ENCODE measurements around the gene TBC1D2.

DNA sequence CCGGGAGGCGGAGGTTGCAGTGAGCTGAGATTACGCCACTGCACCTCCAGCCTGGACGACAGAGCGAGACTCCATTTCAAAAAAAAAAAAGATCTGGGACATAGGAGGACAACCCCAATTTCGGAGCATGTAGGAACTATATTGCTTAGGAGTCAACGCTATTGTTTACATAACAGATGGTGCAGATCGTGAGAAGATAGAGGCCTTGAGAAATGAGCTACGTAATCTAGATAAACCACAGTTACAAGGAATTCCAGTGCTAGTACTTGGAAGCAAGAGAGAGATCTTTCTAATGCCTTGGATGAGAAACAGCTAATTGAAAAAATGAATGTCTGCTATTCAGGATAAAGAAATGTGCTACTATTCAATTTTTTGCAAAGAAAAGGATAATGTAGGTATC is 20.3 kb downstream of the TBC1D2 start:
- no peak for TF ChIP-seq POLR2A (IDR thresholded peaks at IDR 0.05)
- TF ChIP-seq, protein P1, sequence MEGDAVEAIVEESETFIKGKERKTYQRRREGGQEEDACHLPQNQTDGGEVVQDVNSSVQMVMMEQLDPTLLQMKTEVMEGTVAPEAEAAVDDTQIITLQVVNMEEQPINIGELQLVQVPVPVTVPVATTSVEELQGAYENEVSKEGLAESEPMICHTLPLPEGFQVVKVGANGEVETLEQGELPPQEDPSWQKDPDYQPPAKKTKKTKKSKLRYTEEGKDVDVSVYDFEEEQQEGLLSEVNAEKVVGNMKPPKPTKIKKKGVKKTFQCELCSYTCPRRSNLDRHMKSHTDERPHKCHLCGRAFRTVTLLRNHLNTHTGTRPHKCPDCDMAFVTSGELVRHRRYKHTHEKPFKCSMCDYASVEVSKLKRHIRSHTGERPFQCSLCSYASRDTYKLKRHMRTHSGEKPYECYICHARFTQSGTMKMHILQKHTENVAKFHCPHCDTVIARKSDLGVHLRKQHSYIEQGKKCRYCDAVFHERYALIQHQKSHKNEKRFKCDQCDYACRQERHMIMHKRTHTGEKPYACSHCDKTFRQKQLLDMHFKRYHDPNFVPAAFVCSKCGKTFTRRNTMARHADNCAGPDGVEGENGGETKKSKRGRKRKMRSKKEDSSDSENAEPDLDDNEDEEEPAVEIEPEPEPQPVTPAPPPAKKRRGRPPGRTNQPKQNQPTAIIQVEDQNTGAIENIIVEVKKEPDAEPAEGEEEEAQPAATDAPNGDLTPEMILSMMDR (IDR thresholded peaks at IDR 0.05), result no peak
- TF ChIP-seq EP300 (IDR thresholded peaks at IDR 0.05; ENCODE audit: low read depth), result no peak

Data from transverse colon (tissue), 3 donors.